Measurements from ENCODE around the gene AIPL1. TPM values are rescaled to one million over a fixed set of nuclear protein-coding genes. Genes with fewer than 3 reads are reported as not detected.

AIPL1 gene
- total and polyA plus RNA-seq, 2 of the 4 experiments (the other 2 are of a cell fraction) = not detected

- Histone ChIP-seq H4K5ac (ENCODE audit: low read depth, low read length) (no peak overlapping the region), H3K27me3 (ENCODE audit: control insufficient read depth, insufficient read depth, low read length) (peaks cover 3% of the 10 kb centered on the region; the same call in 1 of the 2 replicates), H3K18ac (ENCODE audit: low read depth, low read length) (no peak overlapping the region), H3K14ac (replicated peaks; ENCODE audit: low read depth, low read length) (no peak overlapping the region), H2AFZ (replicated peaks; ENCODE audit: low read length, poor library complexity) (no peak overlapping the region), H3K9me3 (ENCODE audit: control insufficient read depth, insufficient read depth, low read length) (no peaks in the 10 kb centered on the region; the same call in 1 of the 2 replicates), H2BK5ac (ENCODE audit: low read depth, low read length, poor library complexity, severe bottlenecking) (no peak overlapping the region), H2AK5ac (ENCODE audit: low read depth, low read length) (no peak overlapping the region), H3K27ac (ENCODE audit: insufficient read depth, low read length) (no peak overlapping the region), H3K79me1 (ENCODE audit: low read depth in 1 of 2, low read length in 2 of 2) (no peaks in the 10 kb centered on the region), H3K9me1 (ENCODE audit: insufficient read depth, low read length) (no peaks in the 10 kb centered on the region), H3K4me3 (ENCODE audit: insufficient read depth, low read depth, low read length) (no peak overlapping the region), H3K56ac (ENCODE audit: extremely low read depth, insufficient read depth, low read length) (no peak overlapping the region), H4K20me1 (ENCODE audit: insufficient read depth, low read length) (no peaks in the 10 kb centered on the region), H3K4me1 (ENCODE audit: control insufficient read depth, insufficient read depth, low read length) (no peaks in the 10 kb centered on the region), H2BK120ac (ENCODE audit: low read depth, low read length) (no peak overlapping the region), H2BK15ac (ENCODE audit: low read depth, low read length) (no peak overlapping the region), H3K4ac (ENCODE audit: low read depth, low read length) (no peak overlapping the region), H3K36me3 (ENCODE audit: control insufficient read depth, insufficient read depth, low read length) (no peaks in the 10 kb centered on the region), H4K91ac (ENCODE audit: insufficient read depth, low read depth, low read length) (no peak overlapping the region), H2AK9ac (replicated peaks; ENCODE audit: low read depth, low read length, poor library complexity) (peak overlapping the region; percentile 55), H3K23ac (ENCODE audit: low read depth, low read length) (no peak overlapping the region), H4K8ac (ENCODE audit: low read depth in 2 of 2, low read length in 2 of 2) (no peak overlapping the region), H3K9ac (ENCODE audit: low read depth, low read length) (no peak overlapping the region), H2BK20ac (ENCODE audit: low read depth, low read length) (no peak overlapping the region), H3K4me2 (ENCODE audit: low read depth, low read length) (no peak overlapping the region)
- ATAC-seq (ENCODE audit: low read depth) (no peak), DNase-seq (no peak)
- in situ Hi-C loops (cut with MboI; ENCODE audit: low sequenced_read_pairs) (no loop called here), dilution Hi-C loops (cut with HindIII; ENCODE audit: low sequenced_read_pairs, unreplicated experiment) (no loop called here), intact Hi-C loops (cut with micrococcal nuclease) (no loop called here)
- TF ChIP-seq USF2 (IDR thresholded peaks at IDR 0.05; ENCODE audit: low read depth, low read length) (no peak), RCOR1 (IDR thresholded peaks at IDR 0.05; ENCODE audit: insufficient replicate concordance, low read length) (no peak), ELK1 (IDR thresholded peaks at IDR 0.05; ENCODE audit: borderline replicate concordance, low read depth, low read length) (no peak), NFE2L2 (IDR thresholded peaks at IDR 0.05; ENCODE audit: low read depth, low read length) (no peak), CHD1 (IDR thresholded peaks at IDR 0.05; ENCODE audit: low read depth, low read length) (no peak), RFX5 (IDR thresholded peaks at IDR 0.05; ENCODE audit: low read depth, low read length) (no peak), FOS (IDR thresholded peaks at IDR 0.05; ENCODE audit: low read depth, low read length) (no peak), BHLHE40 (IDR thresholded peaks at IDR 0.05; ENCODE audit: low read depth, low read length) (no peak), MXI1 (IDR thresholded peaks at IDR 0.05; ENCODE audit: borderline replicate concordance, low read depth, low read length) (no peak), CEBPB (IDR thresholded peaks at IDR 0.05; ENCODE audit: low read depth, low read length) (no peak), MAFK (IDR thresholded peaks at IDR 0.05; ENCODE audit: low read depth, low read length) (no peak), MAZ (IDR thresholded peaks at IDR 0.05; ENCODE audit: borderline replicate concordance, low read depth, low read length) (no peak), RAD21 (IDR thresholded peaks at IDR 0.05; ENCODE audit: low read length) (no peak), CTCF (conservative IDR thresholded peaks at IDR 0.05; ENCODE audit: low read depth, low read length) (no peak), POLR2A (IDR thresholded peaks at IDR 0.05; ENCODE audit: low read depth, low read length) (no peak)
- WGBS, 2 experiments (ENCODE audit: extremely low coverage in 2 of 2, insufficient read length in 1 of 2) = 40% methylated on average over 4 of the region's 15 CpGs; no CpG with 5 or more reads in 1 of the 2 experiments
- CTCF ChIA-PET = no interaction called here
- BruUV-seq (replicated peaks) = no TSS peak
- POLR2A ChIA-PET (ENCODE audit: unreplicated experiment) = no interaction called here
These were observed 41.5 kb downstream of the AIPL1 start for GRCh38 chr17:6393351-6393952.
